Limb (tissue), 2 donors: ENCODE results near the gene MRPL36.

Source experiments
- DNase-seq, 2 donors: peaks; one replicate each; pipeline ENCODE4 v3.0.0-alpha.2; 2016; ENCODE audit errors: extremely low spot score in 2 of 2

The MRPL36 gene

GRCh38 chr5:1765141-1765879 lies 34.3 kb downstream of the MRPL36 start:
- no peak for DNase-seq

DNA sequence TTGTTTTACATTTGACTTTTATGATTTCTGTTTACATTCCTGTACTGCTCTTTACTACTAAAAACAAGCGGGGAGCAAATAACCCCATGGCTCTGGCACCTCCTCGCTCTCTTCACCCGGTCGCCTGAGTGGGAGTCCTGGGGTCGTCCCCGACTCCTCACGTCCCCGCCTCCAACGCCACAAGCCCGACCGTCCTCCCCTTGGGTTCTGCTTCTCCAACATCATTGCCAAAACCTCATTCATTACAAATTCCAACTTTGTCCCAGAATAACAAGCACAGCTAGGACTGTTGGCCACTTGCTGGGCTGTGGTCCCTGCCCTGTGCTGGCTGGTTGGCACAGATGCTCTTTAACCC lies 35.1 kb downstream of the MRPL36 start:
- peak in 1 of 2 donors; percentile 26 for DNase-seq

GRCh38 chr5:1763960-1764605 lies 35.6 kb downstream of the MRPL36 start:
- DNase-seq: peak in 1 of 2 donors; percentile 28

DNA sequence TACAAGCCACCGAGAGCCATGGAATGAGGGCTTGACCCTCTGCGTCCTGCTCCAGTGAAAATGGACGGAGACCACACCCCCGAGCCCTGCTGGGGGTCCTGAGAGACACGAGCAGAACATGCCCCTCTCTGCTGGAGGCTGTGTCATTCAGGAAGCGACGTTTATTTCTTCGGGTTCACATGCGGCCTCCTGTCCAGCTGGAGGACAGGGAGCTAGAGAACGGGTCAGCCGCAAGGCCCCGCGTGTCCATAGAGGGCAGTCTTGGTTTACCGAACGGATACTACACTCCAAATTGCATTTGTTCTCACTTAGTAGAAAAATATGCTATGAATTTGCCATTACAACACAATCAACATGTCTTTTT lies 36.1 kb downstream of the MRPL36 start:
- peak; percentile 64 to 66 for DNase-seq

DNA sequence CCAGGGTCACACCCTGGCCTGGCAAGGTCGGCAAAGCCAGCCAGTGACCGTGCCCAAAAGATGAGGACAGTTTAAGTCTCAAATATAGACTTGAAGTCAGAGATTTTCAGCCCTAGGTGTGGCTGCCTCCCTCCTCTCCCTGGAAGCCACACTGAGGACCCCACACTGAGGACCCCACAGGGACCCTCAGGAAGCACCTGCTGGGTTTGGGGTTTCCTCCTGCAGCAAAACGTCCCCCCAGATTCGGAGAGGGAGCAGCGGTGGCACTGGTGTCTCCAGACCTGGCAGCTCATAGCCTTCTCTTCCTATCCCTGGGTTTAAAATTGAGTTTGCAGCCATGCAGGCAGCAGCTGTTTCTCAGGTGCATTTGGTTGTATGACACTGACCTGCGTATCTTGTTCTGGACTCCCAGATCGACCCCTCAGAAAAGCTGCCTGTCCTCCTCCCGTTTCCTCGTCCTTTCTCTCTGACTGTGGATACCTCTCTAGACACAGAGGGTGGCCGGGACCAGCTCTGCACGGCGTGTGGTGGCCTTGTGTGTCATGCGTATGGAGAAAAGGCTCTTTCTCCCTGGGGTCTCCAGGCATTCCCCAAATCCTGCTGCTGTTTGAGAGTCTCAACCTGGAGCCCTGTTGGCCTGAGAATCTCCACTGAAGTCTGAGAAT lies 36.6 kb downstream of the MRPL36 start:
- peak in 1 of 2 donors; percentile 23 for DNase-seq

DNA sequence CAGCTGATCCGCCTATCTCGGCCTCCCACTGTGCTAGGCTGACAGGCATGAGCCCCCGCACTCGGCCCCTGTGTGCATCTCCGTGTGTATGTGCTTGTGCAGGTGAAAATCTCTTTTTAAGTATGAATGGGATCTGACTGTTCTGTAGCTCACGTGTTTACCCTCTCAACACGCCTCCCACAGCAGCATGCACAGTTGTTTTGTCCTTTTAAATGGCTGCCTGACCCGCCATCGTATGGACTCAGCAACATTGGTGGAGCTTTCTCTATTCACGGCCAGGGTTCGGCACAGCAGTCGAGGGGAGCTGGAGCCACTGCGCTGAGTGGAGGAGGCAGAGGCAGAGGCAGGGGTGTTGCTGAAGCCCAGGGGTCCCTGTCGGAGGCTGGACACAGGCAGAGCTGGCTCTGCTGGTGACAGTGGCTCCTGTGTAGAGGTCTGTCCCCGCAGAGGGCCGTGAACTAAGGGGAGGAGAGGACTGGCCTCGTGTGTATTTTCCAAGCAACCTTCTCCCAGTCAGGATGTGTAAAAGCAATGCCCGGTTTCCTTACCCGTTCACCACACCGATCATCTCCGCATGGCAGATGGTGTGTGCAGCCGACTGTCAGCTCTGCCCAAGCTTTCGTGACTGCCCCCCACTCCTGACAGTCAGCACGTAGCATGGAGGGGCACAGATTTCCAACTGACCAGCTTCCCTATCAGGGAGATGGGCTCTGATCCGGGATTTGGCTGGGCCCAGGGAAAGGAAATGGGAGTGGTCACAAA lies 37.3 kb downstream of the MRPL36 start:
- peak in 1 of 2 donors; percentile 19 for DNase-seq

- DNase-seq: peak in 1 of 2 donors; percentile 19
These were observed 38.2 kb downstream of the MRPL36 start for GRCh38 chr5:1761453-1761755.

DNA sequence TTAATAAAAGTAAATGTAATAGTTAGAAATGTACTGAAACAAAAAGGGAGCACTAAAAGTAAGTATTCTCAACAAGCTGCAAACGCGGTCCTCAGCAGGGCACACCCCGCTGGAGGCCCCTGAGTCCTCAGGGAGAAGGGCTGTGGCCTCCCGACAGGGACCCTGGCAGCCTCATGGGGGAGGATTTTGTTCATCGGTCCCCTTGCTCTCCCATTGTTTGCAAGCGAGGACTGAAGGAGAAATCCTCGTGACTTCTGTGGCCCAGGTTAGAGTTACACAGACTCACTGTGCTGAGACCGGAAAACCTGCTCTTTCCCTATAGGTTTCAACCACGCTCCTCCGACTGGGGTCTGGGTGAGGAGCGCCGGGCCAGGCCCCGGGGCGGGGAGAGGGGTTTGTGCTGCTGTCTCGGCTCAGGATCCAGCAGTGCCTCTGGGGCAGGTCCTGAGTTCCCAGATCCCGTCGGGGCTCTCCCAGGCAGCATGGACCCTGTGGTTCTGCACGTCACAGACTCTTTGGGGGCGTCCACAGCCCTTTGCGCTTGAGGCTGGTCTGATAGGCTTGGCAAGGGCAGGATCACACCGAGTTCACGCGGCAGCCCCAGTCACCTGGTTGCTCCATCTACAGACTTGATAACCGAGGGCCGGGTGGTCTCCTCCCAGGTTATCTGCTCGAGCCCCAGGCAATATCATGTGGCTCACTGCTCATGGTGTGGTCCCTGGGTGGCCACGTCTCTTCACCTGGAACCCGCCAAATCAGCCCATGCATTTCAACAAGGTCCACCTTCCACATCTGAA lies 38.8 kb downstream of the MRPL36 start:
- DNase-seq: peak in 1 of 2 donors; percentile 26

DNA sequence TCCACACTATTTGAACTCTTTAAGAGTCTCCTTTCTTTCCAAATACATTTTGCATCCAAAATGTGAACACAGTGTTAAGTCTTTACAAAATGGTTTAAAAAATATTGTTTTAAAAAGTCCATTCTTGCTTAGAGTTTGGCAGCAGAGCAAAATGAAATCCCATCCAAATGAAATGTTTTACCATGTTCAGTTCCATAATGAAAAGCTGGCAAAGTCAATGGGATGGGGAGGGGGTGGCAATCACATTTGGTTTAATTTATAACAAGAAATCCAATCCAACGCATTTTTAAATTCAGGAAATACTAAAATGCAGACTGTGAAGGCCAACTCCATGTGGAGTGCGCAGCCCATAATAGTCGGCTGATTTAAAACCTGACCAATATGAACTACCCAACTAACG lies 39.4 kb downstream of the MRPL36 start:
- peak in 1 of 2 donors; percentile 15 for DNase-seq

DNA sequence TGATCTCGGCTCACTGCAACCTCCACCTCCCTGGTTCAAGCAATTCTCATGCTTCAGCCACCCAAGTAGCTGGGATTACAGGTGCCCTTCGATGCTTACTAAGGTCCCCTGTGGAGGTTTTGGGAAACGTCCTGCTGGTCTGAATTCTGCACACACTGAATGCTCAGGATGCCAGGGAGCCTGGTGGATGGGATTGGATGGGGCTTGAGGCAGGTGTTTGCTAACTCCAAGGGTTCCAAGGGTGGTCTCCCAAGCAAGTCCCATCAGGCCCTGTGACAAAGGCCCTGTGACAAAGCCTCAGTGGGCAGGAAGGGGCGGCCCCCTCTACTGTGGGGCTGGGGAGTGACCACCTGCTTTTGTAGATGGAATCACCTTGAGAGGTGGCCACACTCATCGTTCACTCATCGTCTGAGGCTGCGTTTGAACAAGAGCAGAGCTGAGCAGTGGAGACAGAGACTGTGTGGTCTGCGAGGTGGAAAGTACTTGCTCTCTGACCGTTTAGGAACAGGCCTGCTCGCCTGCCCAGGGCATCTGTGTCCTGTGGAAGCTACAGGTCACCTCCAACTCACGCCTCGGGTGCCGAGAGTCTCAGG lies 40.2 kb downstream of the MRPL36 start:
- DNase-seq: peak in 1 of 2 donors; percentile 17

DNA sequence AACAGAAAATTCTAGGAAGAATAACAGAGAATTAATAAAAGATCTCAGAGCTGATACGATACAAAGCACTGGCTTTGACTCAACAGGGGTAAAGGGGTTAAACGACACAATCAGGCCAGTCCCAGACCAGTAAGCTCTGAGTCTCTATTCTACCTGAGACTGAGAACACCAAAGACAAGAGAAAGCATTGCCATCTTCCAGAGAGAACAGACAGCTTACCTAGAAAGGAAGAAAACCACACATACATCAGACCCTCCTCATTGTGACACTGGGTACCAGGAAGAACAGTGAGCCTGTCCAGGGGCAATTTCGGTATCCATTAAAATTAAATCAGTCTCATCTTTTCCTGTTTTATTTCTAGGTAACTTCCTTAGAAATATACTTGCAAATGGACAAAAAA lies 41.1 kb downstream of the MRPL36 start:
- DNase-seq: no peak

GRCh38 chr5:1757511-1757910 lies 42.1 kb downstream of the MRPL36 start:
- peak in 1 of 2 donors; percentile 15 for DNase-seq

DNA sequence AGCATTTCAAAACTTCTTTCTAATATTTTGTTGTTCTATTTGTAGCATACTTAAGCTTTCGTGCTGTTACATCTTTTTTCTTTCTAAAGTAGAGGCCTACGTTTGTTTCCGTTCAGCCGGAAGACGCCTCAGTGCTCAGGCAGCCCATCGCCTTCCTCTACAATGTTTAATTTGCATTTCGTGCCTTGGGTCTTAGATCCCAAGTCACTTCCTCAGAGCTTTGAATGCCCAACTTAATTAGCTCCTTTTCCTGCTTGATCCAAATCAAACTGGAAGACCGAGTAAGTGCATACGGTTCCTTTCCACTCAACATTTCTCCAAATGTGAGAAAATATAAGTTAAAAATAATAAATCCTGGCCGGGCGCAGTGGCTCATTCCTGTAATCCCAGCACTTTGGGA lies 43.2 kb downstream of the MRPL36 start:
- no peak for DNase-seq

- DNase-seq: peak in 1 of 2 donors; percentile 23
These were observed 44.2 kb downstream of the MRPL36 start for GRCh38 chr5:1755321-1755949.

DNA sequence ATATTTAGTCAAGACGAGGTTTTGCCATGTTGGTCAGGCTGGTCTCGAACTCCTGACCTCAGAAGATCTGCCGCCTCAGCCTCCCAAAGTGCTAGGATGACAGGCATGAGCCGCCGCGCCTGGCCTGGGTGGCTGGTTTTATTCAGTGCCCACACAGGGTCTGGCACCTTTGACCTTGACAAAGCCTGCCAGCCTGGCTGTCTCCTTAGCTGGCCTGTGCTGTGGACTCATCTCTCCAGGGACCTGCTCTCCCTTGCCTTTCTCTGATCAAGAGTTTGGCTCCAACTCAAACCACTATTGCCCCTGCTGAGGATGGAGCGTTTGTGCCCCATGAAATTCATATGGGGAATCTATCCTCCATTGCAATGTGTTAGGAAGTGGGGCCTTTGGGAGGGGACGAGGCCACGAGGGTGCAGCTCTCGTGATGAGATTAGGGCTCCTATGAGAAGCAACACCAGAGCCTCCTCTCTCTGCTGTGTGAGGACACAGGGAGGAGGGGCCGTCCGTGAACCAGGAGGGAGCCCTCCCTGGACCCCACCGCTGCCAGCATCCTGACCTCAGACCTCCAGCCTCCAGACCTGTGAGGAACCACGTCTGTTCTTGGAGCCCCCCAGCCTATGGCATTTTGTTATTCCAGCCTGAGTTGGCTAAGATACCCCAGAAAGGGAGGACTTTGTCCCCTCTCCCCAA lies 45.0 kb downstream of the MRPL36 start:
- peak in 1 of 2 donors; percentile 14 for DNase-seq

- DNase-seq: peak in 1 of 2 donors; percentile 7
These were observed 46.1 kb downstream of the MRPL36 start for GRCh38 chr5:1753490-1753889.

GRCh38 chr5:1752881-1753280 lies 46.8 kb downstream of the MRPL36 start:
- DNase-seq: peak in 1 of 2 donors; percentile 16

DNA sequence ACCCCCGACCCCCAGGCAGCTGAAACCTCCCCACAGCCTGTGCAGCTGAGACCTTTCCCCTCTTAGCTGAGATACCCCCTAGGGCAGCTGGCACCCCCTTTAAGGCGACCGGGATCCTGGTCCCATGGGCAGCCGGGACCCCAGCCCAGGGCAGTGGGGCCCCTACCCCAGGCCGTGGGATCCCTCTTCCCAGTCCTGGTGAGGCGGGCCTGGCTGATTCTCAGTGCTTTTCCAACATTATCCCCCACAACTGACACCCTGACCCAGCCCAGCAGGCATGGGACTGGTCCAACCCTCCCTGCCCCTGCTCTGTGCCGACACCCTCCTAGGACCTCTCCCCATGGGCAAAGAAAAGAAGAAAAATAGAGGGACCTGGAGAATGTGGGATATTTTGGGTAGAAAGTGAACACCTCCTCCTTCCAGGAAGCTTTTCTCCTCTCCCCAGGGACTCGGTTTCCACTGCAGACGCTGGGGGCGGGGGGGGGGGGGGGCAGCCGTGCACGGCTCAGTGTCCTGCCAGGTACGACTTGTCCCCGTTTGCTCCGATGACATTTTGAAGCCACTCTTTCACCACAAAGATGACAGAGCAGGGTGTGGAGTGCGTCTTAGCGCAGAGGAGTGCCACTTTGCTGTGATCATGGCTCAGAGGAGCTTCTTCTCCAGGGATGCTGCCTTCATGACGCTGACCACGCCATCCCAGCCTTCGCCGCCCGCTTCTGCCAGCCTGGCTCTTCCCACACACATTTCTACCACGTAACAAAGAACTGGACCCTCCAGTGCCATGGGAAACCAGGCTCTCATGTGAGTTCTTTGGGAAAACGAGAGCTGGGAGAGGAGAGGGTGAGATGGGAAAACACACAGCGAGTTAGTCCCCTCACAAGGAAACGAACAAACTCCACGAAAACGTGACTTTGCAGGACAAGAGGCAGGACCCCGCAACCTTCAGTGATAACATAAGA lies 47.5 kb downstream of the MRPL36 start:
- peak in 1 of 2 donors; percentile 17 for DNase-seq
